Ishikawa (cell line): Measurements from ENCODE around the gene ADD2.

Experiments used
- CEBPB ChIP-seq: IDR thresholded peaks from 2 replicates; pipeline ENCODE4 v1.6.1; 2012
- CREB1 ChIP-seq: IDR thresholded peaks from 2 replicates; pipeline ENCODE4 v1.6.1; 2012; ENCODE audit warnings: low read depth
- EGR1 ChIP-seq: IDR thresholded peaks from 2 replicates; pipeline ENCODE4 v1.6.1; 2012
- EP300 ChIP-seq: IDR thresholded peaks from 2 replicates; pipeline ENCODE4 v1.6.1; 2012; ENCODE audit warnings: borderline replicate concordance
- FOXM1 ChIP-seq: IDR thresholded peaks from 2 replicates; pipeline ENCODE4 v1.6.1; 2012; ENCODE audit warnings: low read depth, borderline replicate concordance
- MAX ChIP-seq: IDR thresholded peaks from 2 replicates; pipeline ENCODE4 v1.6.1; 2012
- NFIC ChIP-seq: IDR thresholded peaks from 2 replicates; pipeline ENCODE4 v1.6.1; 2012
- RAD21 ChIP-seq: IDR thresholded peaks from 2 replicates; pipeline ENCODE4 v1.6.1; 2012; ENCODE audit warnings: low read depth
- REST ChIP-seq: IDR thresholded peaks from 2 replicates; pipeline ENCODE4 v1.6.1; 2012; ENCODE audit warnings: low read depth, mild to moderate bottlenecking
- TAF1 ChIP-seq: IDR thresholded peaks from 2 replicates; pipeline ENCODE4 v1.6.1; 2012; ENCODE audit warnings: low read depth, mild to moderate bottlenecking
- TCF12 ChIP-seq: IDR thresholded peaks from 2 replicates; pipeline ENCODE4 v1.6.1; 2012; ENCODE audit warnings: low read depth
- TEAD4 ChIP-seq: IDR thresholded peaks from 2 replicates; pipeline ENCODE4 v1.6.1; 2012
- USF1 ChIP-seq: IDR thresholded peaks from 2 replicates; pipeline ENCODE4 v1.6.1; 2012
- YY1 ChIP-seq: IDR thresholded peaks from 2 replicates; pipeline ENCODE4 v1.6.1; 2012; ENCODE audit warnings: low read depth
- ZBTB7A ChIP-seq: IDR thresholded peaks from 2 replicates; pipeline ENCODE4 v1.6.1; 2012; ENCODE audit warnings: low read depth

The ADD2 gene

GRCh38 chr2:70777450-70777849 is 9.4 kb upstream of the ADD2 start:
- TF ChIP-seq USF1 (no peak), TEAD4 (no peak), YY1 (no peak), CREB1 (no peak), ZBTB7A (no peak), TCF12 (no peak), MAX (no peak), RAD21 (no peak), NFIC (no peak), FOXM1 (no peak), TAF1 (no peak)

GRCh38 chr2:70776266-70776665 is 8.3 kb upstream of the ADD2 start:
- TF ChIP-seq TCF12 (no peak), REST (no peak), YY1 (no peak), EGR1 (no peak), NFIC (no peak), ZBTB7A (no peak), MAX (no peak), CREB1 (no peak), CEBPB (no peak), EP300 (no peak), FOXM1 (no peak), TEAD4 (no peak), USF1 (no peak)

- TF ChIP-seq TAF1 (no peak), MAX (no peak), EP300 (no peak)
These were observed 7.1 kb upstream of the ADD2 start for GRCh38 chr2:70775141-70775540.

GRCh38 chr2:70772486-70773155 is 4.6 kb upstream of the ADD2 start:
- TF ChIP-seq EGR1 = no peak
- no peak for TF ChIP-seq FOXM1
- no peak for TF ChIP-seq YY1
- TF ChIP-seq EP300 = no peak
- no peak for TF ChIP-seq CEBPB
- no peak for TF ChIP-seq TCF12
- no peak for TF ChIP-seq TEAD4
- TF ChIP-seq RAD21 = no peak
- TF ChIP-seq REST = no peak
- TF ChIP-seq NFIC = no peak
- TF ChIP-seq USF1 = no peak
- no peak for TF ChIP-seq TAF1

- TF ChIP-seq CREB1 (no peak), NFIC (no peak), USF1 (no peak), EGR1 (no peak), TCF12 (no peak), MAX (no peak)
These were observed 3.4 kb upstream of the ADD2 start for GRCh38 chr2:70771446-70771845.
